Measurements from ENCODE around the gene SCP2. TPM values are rescaled to one million over a fixed set of nuclear protein-coding genes. Genes with fewer than 3 reads are reported as not detected.

The SCP2 gene
- total RNA-seq, 2 experiments from 2014 or later, result 71.8 to 79.2 TPM

- Mint-ChIP-seq H3K4me3 (no peak overlapping the region), H3K27ac (no peak overlapping the region), H3K9me3 (no peaks in the 10 kb centered on the region), H3K27me3 (ENCODE audit: low read depth) (no peaks in the 10 kb centered on the region), H3K4me1 (ENCODE audit: low read depth) (no peaks in the 10 kb centered on the region), H3K36me3 (ENCODE audit: low read depth) (no peaks in the 10 kb centered on the region)
- CTCF ChIA-PET, result interaction anchor here (1.0 kb wide), 1 partner anchor 105 kb away, joined by 3 read pairs; no protein-coding TSS in a partner anchor
- DNase-seq, result no peak
- intact Hi-C loops (cut with micrococcal nuclease), result no loop called here
Observed at GRCh38 chr1:53076165-53076564, 149.1 kb downstream of the SCP2 start.

DNA sequence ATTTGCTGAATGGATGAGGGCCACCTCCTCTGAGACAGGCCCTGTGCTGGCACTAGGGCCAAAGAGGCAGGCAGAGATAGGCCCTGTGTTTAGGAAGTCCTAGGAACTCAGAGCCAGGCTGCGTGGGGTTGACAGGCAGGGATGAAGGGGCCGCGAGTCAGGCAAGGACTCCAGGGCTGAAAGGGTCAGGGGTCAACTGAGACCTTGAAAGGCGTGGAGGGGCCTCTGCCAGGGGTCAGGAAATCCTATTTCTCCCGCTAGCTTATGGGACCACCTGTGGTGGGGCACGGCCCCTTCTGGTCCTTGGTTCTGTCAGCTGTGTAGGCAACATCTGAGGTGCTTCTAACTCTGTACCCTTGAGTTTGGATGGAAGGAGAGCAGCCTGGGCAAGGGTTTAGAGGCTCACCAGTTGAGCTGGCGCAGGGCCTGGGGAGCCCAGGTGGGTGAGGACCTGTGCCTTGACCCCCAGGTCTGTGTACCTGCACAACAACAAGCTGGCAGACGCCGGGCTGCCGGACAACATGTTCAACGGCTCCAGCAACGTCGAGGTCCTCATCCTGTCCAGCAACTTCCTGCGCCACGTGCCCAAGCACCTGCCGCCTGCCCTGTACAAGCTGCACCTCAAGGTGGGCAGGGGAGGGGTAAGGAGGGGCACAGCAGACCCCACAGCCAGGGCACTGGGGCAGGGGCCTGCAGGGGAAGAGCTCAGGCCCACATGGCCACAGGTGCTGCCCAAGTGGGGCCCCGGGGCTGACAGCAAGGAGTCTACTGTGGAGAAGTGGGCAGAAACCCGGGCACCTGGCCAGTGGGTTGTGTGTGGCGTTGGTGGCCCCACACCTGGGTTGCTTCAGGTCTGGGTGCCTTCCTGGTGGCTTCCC, 149.9 kb downstream of the SCP2 start:
- H3K27ac Mint-ChIP-seq, result no peak overlapping the region
- intact Hi-C loops (cut with micrococcal nuclease), result no loop called here
- H3K4me3 Mint-ChIP-seq, result no peak overlapping the region
- no peaks in the 10 kb centered on the region for H3K36me3 Mint-ChIP-seq (ENCODE audit: low read depth)
- H3K4me1 Mint-ChIP-seq (ENCODE audit: low read depth), result no peaks in the 10 kb centered on the region
- DNase-seq, result no peak
- CTCF ChIA-PET, result interaction anchor here (1.0 kb wide), 1 partner anchor 104 kb away, joined by 3 read pairs; no protein-coding TSS in a partner anchor
- no peaks in the 10 kb centered on the region for H3K9me3 Mint-ChIP-seq
- H3K27me3 Mint-ChIP-seq (ENCODE audit: low read depth), result no peaks in the 10 kb centered on the region

DNA sequence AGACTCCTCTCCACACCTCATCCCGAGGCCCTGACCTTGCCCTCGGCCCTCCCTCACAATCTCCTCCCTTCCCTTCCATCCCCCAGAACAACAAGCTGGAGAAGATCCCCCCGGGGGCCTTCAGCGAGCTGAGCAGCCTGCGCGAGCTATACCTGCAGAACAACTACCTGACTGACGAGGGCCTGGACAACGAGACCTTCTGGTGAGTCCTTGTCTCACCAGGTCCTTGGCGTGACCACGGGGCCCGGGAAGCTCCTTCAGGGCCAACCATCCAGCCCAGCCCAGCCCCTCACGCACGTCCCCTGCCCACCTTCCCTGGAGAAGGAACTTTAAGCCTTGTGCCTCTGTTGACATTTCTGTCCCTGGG, 150.5 kb downstream of the SCP2 start:
- Mint-ChIP-seq H3K9me3 (no peaks in the 10 kb centered on the region), H3K4me1 (ENCODE audit: low read depth) (no peaks in the 10 kb centered on the region), H3K36me3 (ENCODE audit: low read depth) (no peaks in the 10 kb centered on the region), H3K27me3 (ENCODE audit: low read depth) (no peaks in the 10 kb centered on the region), H3K27ac (no peak overlapping the region), H3K4me3 (no peak overlapping the region)
- CTCF ChIA-PET, result no interaction called here
- intact Hi-C loops (cut with micrococcal nuclease), result no loop called here
- DNase-seq, result no peak

GRCh38 chr1:53078333-53079101, 151.4 kb downstream of the SCP2 start:
- Mint-ChIP-seq H3K36me3 (ENCODE audit: low read depth) (no peaks in the 10 kb centered on the region), H3K4me3 (no peak overlapping the region), H3K27me3 (ENCODE audit: low read depth) (no peaks in the 10 kb centered on the region), H3K4me1 (ENCODE audit: low read depth) (no peaks in the 10 kb centered on the region), H3K27ac (no peak overlapping the region), H3K9me3 (no peaks in the 10 kb centered on the region)
- CTCF ChIA-PET, result no interaction called here
- intact Hi-C loops (cut with micrococcal nuclease), result no loop called here
- DNase-seq, result no peak

- no peaks in the 10 kb centered on the region for H3K36me3 Mint-ChIP-seq (ENCODE audit: low read depth)
- CTCF ChIA-PET, result no interaction called here
- H3K4me3 Mint-ChIP-seq, result no peak overlapping the region
- DNase-seq, result no peak
- no peak overlapping the region for H3K27ac Mint-ChIP-seq
- intact Hi-C loops (cut with micrococcal nuclease), result no loop called here
- no peaks in the 10 kb centered on the region for H3K9me3 Mint-ChIP-seq
- H3K27me3 Mint-ChIP-seq (ENCODE audit: low read depth), result no peaks in the 10 kb centered on the region
- no peaks in the 10 kb centered on the region for H3K4me1 Mint-ChIP-seq (ENCODE audit: low read depth)
Observed at GRCh38 chr1:53079251-53079650, 152.2 kb downstream of the SCP2 start.

DNA sequence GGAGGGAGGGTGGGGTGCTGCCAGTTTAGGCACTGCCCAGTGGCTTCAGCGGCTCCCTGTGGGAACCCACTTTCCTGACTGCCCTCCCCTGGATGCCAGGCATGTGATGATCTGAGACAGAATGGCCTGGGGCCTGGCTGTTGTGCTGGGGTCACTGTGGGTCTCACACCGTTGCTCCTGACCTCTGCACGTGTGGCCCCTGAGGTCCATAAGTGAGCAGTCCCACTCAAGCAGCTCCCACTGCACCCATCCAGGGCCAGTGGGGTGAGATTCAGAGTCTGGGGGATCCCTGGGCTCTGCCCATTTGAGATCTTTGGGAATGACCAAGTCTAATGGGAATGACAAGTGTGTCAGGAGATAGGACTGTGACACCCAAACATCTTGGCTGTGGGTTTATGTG, 153.0 kb downstream of the SCP2 start:
- DNase-seq, result no peak
- Mint-ChIP-seq H3K36me3 (ENCODE audit: low read depth) (no peaks in the 10 kb centered on the region), H3K27me3 (ENCODE audit: low read depth) (no peaks in the 10 kb centered on the region), H3K9me3 (no peaks in the 10 kb centered on the region), H3K4me3 (no peak overlapping the region), H3K27ac (no peak overlapping the region), H3K4me1 (ENCODE audit: low read depth) (no peaks in the 10 kb centered on the region)
- intact Hi-C loops (cut with micrococcal nuclease), result no loop called here
- CTCF ChIA-PET, result no interaction called here

DNA sequence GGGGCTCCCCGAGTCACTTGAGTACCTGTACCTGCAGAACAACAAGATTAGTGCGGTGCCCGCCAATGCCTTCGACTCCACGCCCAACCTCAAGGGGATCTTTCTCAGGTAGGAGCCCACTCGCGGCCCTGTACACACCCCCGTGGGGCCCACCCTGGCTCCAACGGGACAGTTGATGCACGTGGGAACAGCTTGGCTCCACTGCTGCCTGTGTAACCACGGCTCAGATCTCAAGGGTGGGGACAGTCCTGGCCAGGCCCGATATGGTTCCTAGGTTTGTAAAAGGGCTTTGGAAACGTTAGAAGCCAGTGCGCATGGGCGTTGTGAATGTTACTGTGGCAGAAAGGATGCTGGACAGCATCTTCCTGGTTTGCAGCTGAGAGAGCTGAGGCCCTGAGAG, 153.7 kb downstream of the SCP2 start:
- H3K36me3 Mint-ChIP-seq (ENCODE audit: low read depth), result no peaks in the 10 kb centered on the region
- intact Hi-C loops (cut with micrococcal nuclease), result no loop called here
- CTCF ChIA-PET, result no interaction called here

DNA sequence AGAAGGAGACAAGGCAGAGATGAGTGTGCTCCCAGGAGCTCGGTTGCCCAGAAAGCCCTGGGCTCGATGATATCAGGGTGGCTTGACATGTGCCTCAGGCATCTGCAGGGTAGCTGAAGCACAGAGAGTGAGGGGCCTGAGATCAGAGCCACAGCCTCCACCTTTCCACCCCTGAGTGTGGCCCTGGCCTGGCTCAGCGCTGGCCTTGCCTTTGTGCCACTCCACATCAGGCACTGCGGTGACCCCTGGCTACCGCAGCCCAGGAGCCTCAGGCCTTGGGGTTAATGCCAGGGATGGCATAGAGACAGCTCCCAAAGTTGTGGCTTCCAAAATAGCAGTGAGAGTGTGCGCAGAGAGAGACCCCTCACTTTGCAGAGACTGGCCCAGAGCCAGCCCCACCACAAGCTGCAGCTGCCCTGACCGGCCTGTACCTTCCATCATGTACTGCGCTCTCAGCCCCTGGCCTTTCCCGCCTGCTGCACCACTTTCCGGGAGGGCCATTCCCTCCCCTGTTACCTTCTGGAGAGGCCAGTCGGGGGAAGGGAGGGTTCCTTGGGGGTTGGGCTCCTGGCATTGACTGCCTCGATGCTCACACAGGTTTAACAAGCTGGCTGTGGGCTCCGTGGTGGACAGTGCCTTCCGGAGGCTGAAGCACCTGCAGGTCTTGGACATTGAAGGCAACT, 154.4 kb downstream of the SCP2 start:
- Mint-ChIP-seq H3K4me1 (ENCODE audit: low read depth) (no peaks in the 10 kb centered on the region), H3K27ac (no peak overlapping the region), H3K9me3 (no peaks in the 10 kb centered on the region), H3K36me3 (ENCODE audit: low read depth) (no peaks in the 10 kb centered on the region), H3K27me3 (ENCODE audit: low read depth) (no peaks in the 10 kb centered on the region), H3K4me3 (no peak overlapping the region)
- CTCF ChIA-PET, result no interaction called here
- intact Hi-C loops (cut with micrococcal nuclease), result no loop called here
- DNase-seq, result no peak

More for the DNA sequence above, 153.7 kb downstream of the SCP2 start:
- no peaks in the 10 kb centered on the region for H3K27me3 Mint-ChIP-seq (ENCODE audit: low read depth)
- H3K27ac Mint-ChIP-seq, result no peak overlapping the region
- H3K4me1 Mint-ChIP-seq (ENCODE audit: low read depth), result no peaks in the 10 kb centered on the region
- H3K9me3 Mint-ChIP-seq, result no peaks in the 10 kb centered on the region
- no peak for DNase-seq
- no peak overlapping the region for H3K4me3 Mint-ChIP-seq

DNA sequence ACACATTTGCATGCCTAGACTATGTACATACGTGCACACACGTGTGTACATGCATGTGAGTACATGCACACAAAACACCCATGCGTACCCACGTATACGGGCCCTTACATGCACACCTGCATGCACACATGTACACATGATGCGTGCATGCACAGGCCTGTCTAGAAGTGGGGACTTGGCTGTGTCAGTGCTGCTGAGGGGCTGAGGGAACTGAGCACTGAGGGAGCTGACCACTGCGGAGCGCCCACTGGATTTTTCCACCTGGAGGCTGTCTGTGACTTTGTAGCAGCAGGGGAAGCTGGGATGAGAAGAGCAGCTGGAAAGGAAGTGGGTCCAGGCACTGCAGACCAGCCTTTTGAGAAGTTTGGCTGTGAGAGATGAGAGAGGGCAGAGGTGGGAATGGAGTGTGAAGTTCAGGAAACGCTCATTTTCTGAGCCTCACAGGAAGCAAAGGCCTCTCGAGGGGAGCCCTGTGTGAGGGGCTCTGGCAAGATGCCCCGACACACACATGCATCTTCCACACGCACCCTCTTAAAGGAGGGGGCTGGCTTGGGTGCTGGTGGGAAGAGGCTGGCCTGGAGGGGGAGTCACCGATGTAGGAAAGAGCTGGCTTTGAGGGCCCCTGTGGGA, 155.9 kb downstream of the SCP2 start:
- no peaks in the 10 kb centered on the region for H3K36me3 Mint-ChIP-seq (ENCODE audit: low read depth)
- H3K4me1 Mint-ChIP-seq (ENCODE audit: low read depth), result no peaks in the 10 kb centered on the region
- no peaks in the 10 kb centered on the region for H3K27me3 Mint-ChIP-seq (ENCODE audit: low read depth)
- no peak overlapping the region for H3K4me3 Mint-ChIP-seq
- intact Hi-C loops (cut with micrococcal nuclease), result no loop called here
- no peak overlapping the region for H3K27ac Mint-ChIP-seq
- DNase-seq, result no peak
- CTCF ChIA-PET, result interaction anchor here (0.5 kb wide), 1 partner anchor 95 kb away, joined by 3 read pairs; no protein-coding TSS in a partner anchor
- H3K9me3 Mint-ChIP-seq, result no peaks in the 10 kb centered on the region

GRCh38 chr1:53083636-53084588, 156.8 kb downstream of the SCP2 start:
- CTCF ChIA-PET, result interaction anchor here (0.5 kb wide), 1 partner anchor 94 kb away, joined by 3 read pairs; no protein-coding TSS in a partner anchor
- Mint-ChIP-seq H3K27ac (no peak overlapping the region), H3K4me3 (no peak overlapping the region), H3K9me3 (no peaks in the 10 kb centered on the region), H3K27me3 (ENCODE audit: low read depth) (no peaks in the 10 kb centered on the region), H3K4me1 (ENCODE audit: low read depth) (no peaks in the 10 kb centered on the region), H3K36me3 (ENCODE audit: low read depth) (no peaks in the 10 kb centered on the region)
- intact Hi-C loops (cut with micrococcal nuclease), result no loop called here
- DNase-seq, result no peak

GRCh38 chr1:53084589-53084971, 157.5 kb downstream of the SCP2 start:
- Mint-ChIP-seq H3K9me3 (no peaks in the 10 kb centered on the region), H3K36me3 (ENCODE audit: low read depth) (no peaks in the 10 kb centered on the region), H3K4me1 (ENCODE audit: low read depth) (no peaks in the 10 kb centered on the region), H3K4me3 (no peak overlapping the region), H3K27ac (no peak overlapping the region), H3K27me3 (ENCODE audit: low read depth) (no peaks in the 10 kb centered on the region)
- DNase-seq, result no peak
- CTCF ChIA-PET, result no interaction called here
- intact Hi-C loops (cut with micrococcal nuclease), result no loop called here

Measured in activated naive CD4-positive, alpha-beta T cell treated with anti-CD3 and anti-CD28 coated beads for 36 hours (primary cell).